Epithelial cell of esophagus (primary cell): Measurements from ENCODE around the gene SUCLG2.
A peak's percentile ranks its signal among the peaks of the same experiment; 100 is the strongest.

ENCODE experiments used
- DNase-seq: peaks from one replicate; pipeline ENCODE4 v3.0.0; 2010; ENCODE audit warnings: low read depth
- H3K4me3 ChIP-seq: 2 replicates; pipeline ENCODE4 v1.5.1; 2011; ENCODE audit warnings: mild to moderate bottlenecking, low read length, control low read depth
- TF ChIP-seq, protein P1 (sequence below): IDR thresholded peaks from 2 replicates; pipeline ENCODE4 v1.5.1; 2011; ENCODE audit warnings: low read depth, mild to moderate bottlenecking, low read length, control low read depth, inconsistent platforms; ENCODE audit not compliant: insufficient read depth; ENCODE audit errors: missing control alignments

Gene SUCLG2

DNA sequence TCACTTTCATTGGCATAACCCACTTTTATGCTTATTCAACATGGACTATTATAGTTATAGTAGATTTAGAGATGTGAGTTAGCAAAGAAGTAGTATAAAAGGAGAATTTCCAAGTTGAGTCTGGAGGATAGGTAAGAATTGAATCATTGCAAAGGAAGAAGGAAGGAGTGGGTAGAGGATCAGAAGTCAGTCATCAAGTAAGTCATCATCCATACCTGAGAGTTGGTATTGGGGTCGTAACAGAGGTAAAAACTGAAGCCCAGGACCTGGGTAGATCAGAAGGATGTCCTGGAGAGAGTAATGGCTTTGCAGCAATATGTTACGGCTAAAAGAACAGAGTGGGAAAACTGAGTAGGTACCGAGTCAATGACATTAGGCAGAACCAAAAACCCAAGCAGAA, 265.7 kb downstream of the SUCLG2 start:
- TF ChIP-seq, protein P1, sequence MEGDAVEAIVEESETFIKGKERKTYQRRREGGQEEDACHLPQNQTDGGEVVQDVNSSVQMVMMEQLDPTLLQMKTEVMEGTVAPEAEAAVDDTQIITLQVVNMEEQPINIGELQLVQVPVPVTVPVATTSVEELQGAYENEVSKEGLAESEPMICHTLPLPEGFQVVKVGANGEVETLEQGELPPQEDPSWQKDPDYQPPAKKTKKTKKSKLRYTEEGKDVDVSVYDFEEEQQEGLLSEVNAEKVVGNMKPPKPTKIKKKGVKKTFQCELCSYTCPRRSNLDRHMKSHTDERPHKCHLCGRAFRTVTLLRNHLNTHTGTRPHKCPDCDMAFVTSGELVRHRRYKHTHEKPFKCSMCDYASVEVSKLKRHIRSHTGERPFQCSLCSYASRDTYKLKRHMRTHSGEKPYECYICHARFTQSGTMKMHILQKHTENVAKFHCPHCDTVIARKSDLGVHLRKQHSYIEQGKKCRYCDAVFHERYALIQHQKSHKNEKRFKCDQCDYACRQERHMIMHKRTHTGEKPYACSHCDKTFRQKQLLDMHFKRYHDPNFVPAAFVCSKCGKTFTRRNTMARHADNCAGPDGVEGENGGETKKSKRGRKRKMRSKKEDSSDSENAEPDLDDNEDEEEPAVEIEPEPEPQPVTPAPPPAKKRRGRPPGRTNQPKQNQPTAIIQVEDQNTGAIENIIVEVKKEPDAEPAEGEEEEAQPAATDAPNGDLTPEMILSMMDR = no peak
- no peak overlapping the region for H3K4me3 ChIP-seq

DNA sequence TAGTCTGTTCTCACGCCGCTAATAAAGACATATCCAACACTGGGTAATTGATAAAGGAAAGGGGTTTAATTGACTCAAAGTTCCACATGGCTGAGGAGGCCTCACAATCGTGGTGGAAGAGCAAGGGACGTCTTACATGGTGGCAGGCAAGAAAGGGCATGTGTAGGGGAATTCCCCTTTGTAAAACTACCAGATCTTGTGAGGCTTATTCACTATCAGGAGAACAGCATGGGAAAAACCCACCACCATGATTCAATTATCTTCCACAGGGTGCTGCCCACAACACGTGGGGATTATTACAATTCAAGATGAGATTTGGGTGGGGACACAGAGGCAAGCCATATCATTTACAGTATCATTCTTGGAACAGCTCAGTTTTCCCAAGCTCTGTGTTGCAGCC, 268.0 kb downstream of the SUCLG2 start:
- peak; percentile 80 for DNase-seq
- no peak overlapping the region for H3K4me3 ChIP-seq
- TF ChIP-seq, protein P1 = no peak

More for the DNA sequence above, 265.7 kb downstream of the SUCLG2 start:
- DNase-seq = no peak

DNA sequence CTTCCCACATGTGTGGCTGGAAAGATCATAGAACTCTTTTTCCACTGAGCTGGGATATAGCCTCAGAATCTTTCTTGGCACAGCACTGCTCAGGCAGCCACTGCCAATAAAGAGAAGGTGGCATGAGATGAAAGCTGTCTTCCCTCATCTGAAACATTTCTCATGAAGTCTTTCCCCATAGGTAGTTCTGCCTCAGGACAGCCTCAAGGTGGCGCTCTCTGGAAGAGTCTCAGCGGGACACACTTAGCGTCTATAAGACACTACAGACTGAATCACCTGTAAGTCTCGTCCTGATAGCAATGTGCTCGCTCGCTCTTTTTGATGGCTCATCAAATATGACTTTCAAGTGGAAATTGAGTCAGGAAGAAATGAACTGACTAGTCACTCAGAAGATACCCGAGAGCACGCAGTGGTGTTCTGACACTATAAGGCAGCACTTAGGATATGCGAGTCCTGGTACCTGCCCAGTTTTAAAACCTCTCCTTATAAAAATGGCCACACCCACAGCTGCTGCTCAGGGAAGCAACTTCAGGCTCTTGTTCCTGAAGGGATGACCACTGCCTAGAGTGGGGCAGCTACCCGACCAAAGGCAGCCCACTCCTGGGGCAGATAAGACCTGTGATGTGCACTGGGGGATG, 269.5 kb downstream of the SUCLG2 start:
- peak; percentile 79 for DNase-seq
- H3K4me3 ChIP-seq = no peak overlapping the region
- TF ChIP-seq, protein P1 = peak; percentile 78

DNA sequence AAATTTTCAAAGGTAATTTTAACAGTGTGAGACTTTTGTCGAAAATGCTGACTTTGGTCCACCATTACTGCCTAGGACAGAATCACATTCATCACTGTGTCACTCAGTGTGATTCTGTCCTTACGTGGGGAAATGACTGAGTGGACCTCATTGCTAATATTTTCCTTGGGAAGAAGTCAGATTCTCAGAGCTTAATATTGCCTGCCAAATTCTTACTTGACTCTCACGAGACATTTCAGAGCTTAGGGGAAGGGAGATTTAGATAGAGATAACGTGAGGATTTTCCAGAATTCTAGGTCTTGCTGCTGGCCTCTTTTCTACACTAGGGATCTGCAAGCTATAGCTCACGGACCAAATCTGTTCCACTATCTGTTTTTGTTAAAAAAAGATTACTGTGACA, 270.4 kb downstream of the SUCLG2 start:
- TF ChIP-seq, protein P1 = no peak
- no peak for DNase-seq
- H3K4me3 ChIP-seq = no peak overlapping the region

DNA sequence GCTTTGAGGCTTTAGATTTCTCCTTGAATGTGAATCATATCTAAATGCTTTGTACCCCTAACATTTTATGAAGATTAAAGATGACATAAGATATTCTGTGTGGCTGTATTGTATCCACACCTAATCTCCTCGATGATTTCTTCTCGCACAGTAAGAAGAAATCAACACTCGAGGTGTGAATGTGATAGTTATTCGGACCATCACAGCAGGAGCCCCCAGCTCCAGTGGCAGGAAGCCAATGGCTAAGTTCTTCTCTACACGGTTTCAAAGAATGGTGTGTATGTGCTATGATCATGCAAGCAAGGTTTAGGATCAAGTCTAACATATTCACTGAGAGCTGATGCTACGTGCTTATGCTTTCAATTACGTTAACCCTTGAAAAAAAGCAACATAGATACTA, 271.0 kb downstream of the SUCLG2 start:
- TF ChIP-seq, protein P1 = no peak
- no peak overlapping the region for H3K4me3 ChIP-seq
- no peak for DNase-seq

DNA sequence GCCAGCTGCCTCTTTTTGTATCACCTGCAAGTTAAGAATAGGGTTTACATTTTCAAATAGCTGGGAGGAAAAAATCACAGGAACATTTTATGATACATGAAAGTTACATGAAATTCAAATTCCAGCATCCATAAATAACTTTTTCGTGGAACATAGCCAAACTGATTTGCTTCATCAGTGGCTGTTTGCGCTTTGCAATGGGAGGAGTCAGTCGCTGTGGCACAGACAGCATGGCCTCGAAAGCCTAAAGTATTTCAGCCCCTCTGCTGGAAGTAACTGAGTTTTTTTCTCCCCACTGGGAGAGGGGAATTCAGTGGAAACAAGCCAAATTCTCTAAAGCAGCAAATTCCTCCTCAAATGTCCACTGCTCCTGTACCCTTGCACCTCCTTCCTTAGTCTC, 271.9 kb downstream of the SUCLG2 start:
- DNase-seq = no peak
- TF ChIP-seq, protein P1 = no peak
- no peak overlapping the region for H3K4me3 ChIP-seq

DNA sequence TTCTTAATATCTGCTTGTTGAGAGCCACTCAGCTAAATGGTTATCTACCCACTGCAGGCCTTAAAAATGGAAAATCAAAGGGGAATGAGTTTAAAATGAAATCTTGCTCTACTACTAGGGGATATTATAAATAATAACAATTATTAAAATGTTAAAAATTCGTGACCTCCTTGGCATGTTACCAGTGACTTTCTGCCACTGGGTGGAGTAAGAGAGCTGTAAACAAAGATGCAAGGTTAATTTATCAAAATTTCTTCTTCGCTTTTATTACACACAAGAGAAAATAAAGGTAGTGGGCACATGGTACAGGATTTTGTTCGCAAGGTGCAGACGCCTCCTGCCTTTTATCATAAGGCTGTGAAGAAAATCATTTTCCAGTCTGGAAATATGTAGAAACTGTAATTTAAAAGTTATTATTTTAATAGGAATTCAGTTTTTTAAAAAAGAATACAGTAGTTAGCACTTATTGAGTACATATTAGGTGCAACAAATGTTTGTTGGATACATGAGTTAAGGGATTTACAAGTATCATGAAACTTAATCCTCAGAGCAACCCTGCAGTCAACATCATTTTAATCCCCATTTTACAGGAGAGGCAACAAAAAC, 272.6 kb downstream of the SUCLG2 start:
- H3K4me3 ChIP-seq = no peak overlapping the region
- TF ChIP-seq, protein P1 = peak; percentile 74
- peak; percentile 46 for DNase-seq
